ENCODE data around the gene ATG16L1. TPM values are rescaled to one million over a fixed set of nuclear protein-coding genes. Genes with fewer than 3 reads are reported as not detected.

The ATG16L1 gene
- polyA plus RNA-seq, 1 donor from 2014 or later, result 67.6 TPM

DNA sequence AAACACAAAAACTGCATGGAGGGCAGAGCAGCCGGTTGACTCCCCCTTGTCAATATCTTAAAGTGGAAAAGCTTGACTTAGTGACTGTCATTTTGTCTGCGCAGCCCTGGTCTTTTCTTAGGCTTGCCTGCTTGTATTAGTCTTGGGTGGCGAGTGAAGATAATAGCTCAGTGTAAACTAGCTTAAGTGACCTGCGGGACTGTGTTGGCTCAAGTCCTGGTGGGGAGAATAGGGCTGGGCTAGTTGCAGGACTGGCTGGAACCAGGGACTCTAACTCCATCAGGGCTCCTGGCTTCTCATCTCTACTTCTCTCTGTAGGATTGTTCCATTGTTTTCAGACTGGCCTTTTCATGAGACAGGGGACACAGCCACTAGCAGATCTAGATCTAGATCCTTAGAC is 8.1 kb upstream of the ATG16L1 start:
- Histone ChIP-seq H3K9me3 (ENCODE audit: low read length) (no peaks in the 10 kb centered on the region), H3K27ac (ENCODE audit: low read length) (no peak overlapping the region), H3K27me3 (ENCODE audit: insufficient read depth, low read depth, low read length) (no peaks in the 10 kb centered on the region), H3K4me3 (ENCODE audit: low read length) (no peak overlapping the region), H3K9me2 (ENCODE audit: insufficient read depth, low read length) (no peaks in the 10 kb centered on the region), H3K36me3 (ENCODE audit: insufficient read depth, low read length) (no peaks in the 10 kb centered on the region), H3K4me2 (ENCODE audit: low read length) (no peak overlapping the region), H2AFZ (ENCODE audit: low read depth, low read length) (no peak overlapping the region), H3K9ac (ENCODE audit: low read length) (no peak overlapping the region), H3K79me2 (replicated peaks; ENCODE audit: insufficient read depth, low read length) (no peaks in the 10 kb centered on the region), H3F3A (ENCODE audit: insufficient read depth, low read length, poor library complexity, severe bottlenecking) (no peaks in the 10 kb centered on the region), H4K20me1 (ENCODE audit: insufficient read depth) (no peaks in the 10 kb centered on the region)
- no peak for TF ChIP-seq TAF1 (IDR thresholded peaks at IDR 0.05; ENCODE audit: low read depth)
- no peak for TF ChIP-seq POLR2AphosphoS5 (IDR thresholded peaks at IDR 0.05)
- TF ChIP-seq EP300 (conservative IDR thresholded peaks at IDR 0.05; ENCODE audit: poor library complexity, severe bottlenecking), result no peak

DNA sequence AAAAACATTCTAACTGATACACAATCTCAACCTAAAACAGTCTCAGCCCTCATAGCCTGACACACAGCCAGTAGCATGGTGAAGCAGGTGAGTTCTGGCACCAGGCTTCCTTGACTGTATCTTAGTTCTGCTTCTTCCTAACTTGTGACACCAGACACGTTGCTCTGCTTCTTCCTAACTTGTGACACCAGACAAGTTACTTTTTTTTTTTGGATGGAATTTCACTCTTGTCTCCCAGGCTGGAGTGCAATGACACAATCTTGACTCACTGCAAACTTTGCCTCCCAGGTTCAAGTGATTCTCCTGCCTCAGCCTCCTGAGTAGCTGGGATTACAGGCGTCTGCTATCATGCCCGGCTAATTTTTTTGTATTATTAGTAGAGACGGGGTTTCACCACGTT is 6.7 kb upstream of the ATG16L1 start:
- no peaks in the 10 kb centered on the region for H3K9me2 ChIP-seq (ENCODE audit: insufficient read depth, low read length)

More for the DNA sequence above, 6.7 kb upstream of the ATG16L1 start:
- H3K79me2 ChIP-seq (replicated peaks; ENCODE audit: insufficient read depth, low read length), result no peaks in the 10 kb centered on the region
- no peaks in the 10 kb centered on the region for H3K9me3 ChIP-seq (ENCODE audit: low read length)
- H3K9ac ChIP-seq (ENCODE audit: low read length), result no peak overlapping the region
- no peak for TF ChIP-seq SMC3 (conservative IDR thresholded peaks at IDR 0.05; ENCODE audit: poor library complexity)
- TF ChIP-seq POLR2AphosphoS5 (IDR thresholded peaks at IDR 0.05), result no peak
- TF ChIP-seq EZH2 (IDR thresholded peaks at IDR 0.05; ENCODE audit: borderline replicate concordance, insufficient read depth, low read length, poor library complexity, severe bottlenecking), result no peak
- TF ChIP-seq RAD21 (conservative IDR thresholded peaks at IDR 0.05), result no peak
- TF ChIP-seq MXI1 (conservative IDR thresholded peaks at IDR 0.05; ENCODE audit: poor library complexity, severe bottlenecking), result no peak
- TF ChIP-seq TAF1 (IDR thresholded peaks at IDR 0.05; ENCODE audit: low read depth), result no peak
- no peak for TF ChIP-seq EP300 (conservative IDR thresholded peaks at IDR 0.05; ENCODE audit: poor library complexity, severe bottlenecking)
- no peak for TF ChIP-seq REST (IDR thresholded peaks at IDR 0.05; ENCODE audit: borderline replicate concordance)
- TF ChIP-seq, protein P1, sequence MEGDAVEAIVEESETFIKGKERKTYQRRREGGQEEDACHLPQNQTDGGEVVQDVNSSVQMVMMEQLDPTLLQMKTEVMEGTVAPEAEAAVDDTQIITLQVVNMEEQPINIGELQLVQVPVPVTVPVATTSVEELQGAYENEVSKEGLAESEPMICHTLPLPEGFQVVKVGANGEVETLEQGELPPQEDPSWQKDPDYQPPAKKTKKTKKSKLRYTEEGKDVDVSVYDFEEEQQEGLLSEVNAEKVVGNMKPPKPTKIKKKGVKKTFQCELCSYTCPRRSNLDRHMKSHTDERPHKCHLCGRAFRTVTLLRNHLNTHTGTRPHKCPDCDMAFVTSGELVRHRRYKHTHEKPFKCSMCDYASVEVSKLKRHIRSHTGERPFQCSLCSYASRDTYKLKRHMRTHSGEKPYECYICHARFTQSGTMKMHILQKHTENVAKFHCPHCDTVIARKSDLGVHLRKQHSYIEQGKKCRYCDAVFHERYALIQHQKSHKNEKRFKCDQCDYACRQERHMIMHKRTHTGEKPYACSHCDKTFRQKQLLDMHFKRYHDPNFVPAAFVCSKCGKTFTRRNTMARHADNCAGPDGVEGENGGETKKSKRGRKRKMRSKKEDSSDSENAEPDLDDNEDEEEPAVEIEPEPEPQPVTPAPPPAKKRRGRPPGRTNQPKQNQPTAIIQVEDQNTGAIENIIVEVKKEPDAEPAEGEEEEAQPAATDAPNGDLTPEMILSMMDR (IDR thresholded peaks at IDR 0.05; ENCODE audit: poor library complexity, severe bottlenecking), result no peak
- no peak overlapping the region for H3K4me3 ChIP-seq (ENCODE audit: low read length)
- H3K27ac ChIP-seq (ENCODE audit: low read length), result no peak overlapping the region
- no peak overlapping the region for H2AFZ ChIP-seq (ENCODE audit: low read depth, low read length)
- H3K36me3 ChIP-seq (ENCODE audit: insufficient read depth, low read length), result no peaks in the 10 kb centered on the region
- no peak overlapping the region for H3K4me2 ChIP-seq (ENCODE audit: low read length)
- H3F3A ChIP-seq (ENCODE audit: insufficient read depth, low read length, poor library complexity, severe bottlenecking), result no peaks in the 10 kb centered on the region
- H4K20me1 ChIP-seq (ENCODE audit: insufficient read depth), result no peaks in the 10 kb centered on the region
- H3K27me3 ChIP-seq (ENCODE audit: insufficient read depth, low read depth, low read length), result no peaks in the 10 kb centered on the region
